Measurements from ENCODE around the gene MAB21L2.
"Not testable (repeated sequence)": the region's sequence is repeated elsewhere in the genome, so short reads cannot be mapped to it uniquely, and the experiment has no call there.

The MAB21L2 gene

GRCh38 chr4:150582146-150582872, at the start of gene MAB21L2:
Gene MAB21L2, plus strand, starts transcription at chr4:150582151. Its CDS starts 879 bp downstream, at chr4:150583030.
- no peak for DNase-seq (ENCODE audit: low spot score)

GRCh38 chr4:150533673-150534072, 48.3 kb upstream of the MAB21L2 start:
- DNase-seq (ENCODE audit: low spot score), result no peak

GRCh38 chr4:150534818-150535217, 47.1 kb upstream of the MAB21L2 start:
- DNase-seq (ENCODE audit: low spot score), result no peak

GRCh38 chr4:150537911-150538310, 44.0 kb upstream of the MAB21L2 start:
- DNase-seq (ENCODE audit: low spot score), result not testable (repeated sequence)

GRCh38 chr4:150540536-150540935, 41.4 kb upstream of the MAB21L2 start:
- no peak for DNase-seq (ENCODE audit: low spot score)

GRCh38 chr4:150540959-150541360, 41.0 kb upstream of the MAB21L2 start:
- DNase-seq (ENCODE audit: low spot score), result no peak

GRCh38 chr4:150541681-150542080, 40.3 kb upstream of the MAB21L2 start:
- DNase-seq (ENCODE audit: low spot score), result no peak

- no peak for DNase-seq (ENCODE audit: low spot score)
Measured at GRCh38 chr4:150543042-150543441, 38.9 kb upstream of the MAB21L2 start.

GRCh38 chr4:150546286-150546685, 35.7 kb upstream of the MAB21L2 start:
- DNase-seq (ENCODE audit: low spot score), result no peak

GRCh38 chr4:150547154-150547838, 34.7 kb upstream of the MAB21L2 start:
- no peak for DNase-seq (ENCODE audit: low spot score)

- DNase-seq (ENCODE audit: low spot score), result not testable (repeated sequence)
Measured at GRCh38 chr4:150557811-150558210, 24.1 kb upstream of the MAB21L2 start.

- DNase-seq (ENCODE audit: low spot score), result no peak
Measured at GRCh38 chr4:150561143-150561737, 20.7 kb upstream of the MAB21L2 start.

GRCh38 chr4:150562250-150562649, 19.7 kb upstream of the MAB21L2 start:
- no peak for DNase-seq (ENCODE audit: low spot score)

GRCh38 chr4:150562751-150563150, 19.2 kb upstream of the MAB21L2 start:
- no peak for DNase-seq (ENCODE audit: low spot score)

GRCh38 chr4:150564967-150565366, 17.0 kb upstream of the MAB21L2 start:
- not testable (repeated sequence) for DNase-seq (ENCODE audit: low spot score)

- DNase-seq (ENCODE audit: low spot score), result no peak
Measured at GRCh38 chr4:150567070-150567469, 14.9 kb upstream of the MAB21L2 start.

GRCh38 chr4:150569384-150569987, 12.5 kb upstream of the MAB21L2 start:
- DNase-seq (ENCODE audit: low spot score), result no peak

GRCh38 chr4:150569998-150570535, 11.9 kb upstream of the MAB21L2 start:
- no peak for DNase-seq (ENCODE audit: low spot score)

- DNase-seq (ENCODE audit: low spot score), result no peak
Measured at GRCh38 chr4:150570862-150571261, 11.1 kb upstream of the MAB21L2 start.

GRCh38 chr4:150572704-150573504, 9.0 kb upstream of the MAB21L2 start:
- DNase-seq (ENCODE audit: low spot score), result no peak

- no peak for DNase-seq (ENCODE audit: low spot score)
Measured at GRCh38 chr4:150573534-150573933, 8.4 kb upstream of the MAB21L2 start.

- no peak for DNase-seq (ENCODE audit: low spot score)
Measured at GRCh38 chr4:150574678-150575077, 7.3 kb upstream of the MAB21L2 start.

Data from NAMALWA (cell line).